Astrocyte (in vitro differentiated cells and primary cell): ENCODE measurements around the gene PLK4. TPM values are rescaled to one million over a fixed set of nuclear protein-coding genes. Genes with fewer than 3 reads are reported as not detected.

Source experiments
- DNase-seq: peaks from one replicate; pipeline ENCODE4 v3.0.0-alpha.2; 2010; ENCODE audit warnings: low read depth
- FAIRE-seq: peaks from 2 replicates; lab custom pipeline; 2011; peaks lifted over from hg19 to GRCh38; lab: Jason Lieb, UNC
- H2AFZ ChIP-seq: 2 replicates; pipeline ENCODE4 v1.6.0; 2012; ENCODE audit warnings: low read depth, low read length, inconsistent platforms
- H3K27ac ChIP-seq: 2 replicates; pipeline ENCODE4 v1.5.1; 2011; ENCODE audit warnings: low read depth, low read length, inconsistent platforms
- H3K27me3 ChIP-seq: 2 replicates; pipeline ENCODE4 v1.6.0; 2011; ENCODE audit warnings: low read length, inconsistent platforms; ENCODE audit not compliant: insufficient read depth
- H3K36me3 ChIP-seq: 2 replicates; pipeline ENCODE4 v1.5.1; 2011; ENCODE audit warnings: low read length, inconsistent platforms; ENCODE audit not compliant: insufficient read depth
- H3K4me1 ChIP-seq: 2 replicates; pipeline ENCODE4 v1.5.1; 2011; ENCODE audit warnings: low read length, inconsistent platforms; ENCODE audit not compliant: insufficient read depth
- H3K4me2 ChIP-seq: 2 replicates; pipeline ENCODE4 v1.6.0; 2012; ENCODE audit warnings: low read length, inconsistent platforms
- H3K4me3 ChIP-seq: 2 replicates; pipeline ENCODE4 v1.5.1; 2011; ENCODE audit warnings: low read depth, mild to moderate bottlenecking, low read length, inconsistent platforms; ENCODE audit not compliant: insufficient read depth
- H3K79me2 ChIP-seq: 2 replicates; pipeline ENCODE4 v1.6.0; 2012; ENCODE audit warnings: mild to moderate bottlenecking, low read length, inconsistent platforms; ENCODE audit not compliant: insufficient read depth
- H3K9ac ChIP-seq: 2 replicates; pipeline ENCODE4 v1.6.0; 2012; ENCODE audit warnings: mild to moderate bottlenecking, low read length, inconsistent platforms
- H3K9me3 ChIP-seq: 2 replicates; pipeline ENCODE4 v1.5.1; 2012; ENCODE audit warnings: low read depth, mild to moderate bottlenecking, low read length, inconsistent platforms; ENCODE audit not compliant: insufficient read depth
- H4K20me1 ChIP-seq: 2 replicates; pipeline ENCODE4 v1.6.0; 2012; ENCODE audit warnings: low read length, inconsistent platforms; ENCODE audit not compliant: insufficient read depth
- H3K27ac Mint-ChIP-seq: one replicate; pipeline ENCODE4 v1.8.0; 2021; ENCODE audit warnings: mild to moderate bottlenecking, mixed read lengths; ENCODE audit not compliant: unreplicated experiment
- H3K27me3 Mint-ChIP-seq: one replicate; pipeline ENCODE4 v1.8.0; 2021; ENCODE audit warnings: low read depth, mixed read lengths; ENCODE audit not compliant: unreplicated experiment
- H3K36me3 Mint-ChIP-seq: one replicate; pipeline ENCODE4 v1.8.0; 2021; ENCODE audit warnings: low read depth, mixed read lengths; ENCODE audit not compliant: unreplicated experiment
- H3K4me1 Mint-ChIP-seq: one replicate; pipeline ENCODE4 v1.8.0; 2021; ENCODE audit warnings: low read depth, mixed read lengths; ENCODE audit not compliant: unreplicated experiment
- H3K4me3 Mint-ChIP-seq: one replicate; pipeline ENCODE4 v1.8.0; 2021; ENCODE audit warnings: mild to moderate bottlenecking, moderate library complexity, mixed read lengths; ENCODE audit not compliant: unreplicated experiment
- H3K9me3 Mint-ChIP-seq: one replicate; pipeline ENCODE4 v1.8.0; 2021; ENCODE audit warnings: mild to moderate bottlenecking, mixed read lengths; ENCODE audit not compliant: unreplicated experiment
- EZH2 ChIP-seq: IDR thresholded peaks from 2 replicates; pipeline ENCODE4 v1.6.1; 2012; ENCODE audit warnings: mild to moderate bottlenecking, low read length, inconsistent platforms; ENCODE audit not compliant: insufficient read depth
- total RNA-seq: library from RNA; stranded (reverse); gene quantifications from 2 replicates; pipeline ENCODE4 v1.2.1, GENCODE V29; 2021
- TF ChIP-seq, protein P1 (sequence below): IDR thresholded peaks from 2 replicates; pipeline ENCODE4 v1.5.1; 2011; ENCODE audit warnings: low read depth, mild to moderate bottlenecking, inconsistent platforms, low read length, moderate library complexity; ENCODE audit not compliant: insufficient read depth

The PLK4 gene
- total RNA-seq, 1 donor from 2014 or later, result 2.8 TPM

DNA sequence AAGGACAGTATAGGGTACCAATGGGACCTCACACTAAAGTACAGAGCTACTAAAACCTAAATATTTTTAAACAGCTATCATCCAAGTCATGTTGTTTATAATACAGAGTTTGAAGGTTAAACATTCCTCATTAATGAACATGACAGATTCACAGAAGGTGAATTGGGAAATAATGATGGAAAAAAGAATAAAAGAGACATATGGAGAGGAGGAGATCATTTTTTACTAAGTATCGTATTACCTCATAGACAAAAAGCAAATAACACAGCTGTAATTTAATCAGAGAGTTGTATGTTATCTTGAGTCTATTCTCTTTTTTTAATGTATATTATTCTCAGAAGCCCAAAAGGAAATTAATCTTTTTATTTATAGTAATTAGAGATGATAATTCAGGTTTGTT is 7.9 kb downstream of the PLK4 start:
- no peaks in the 10 kb centered on the region for H3K36me3 Mint-ChIP-seq
- no peak for FAIRE-seq
- Histone ChIP-seq H3K4me1 (no peaks in the 10 kb centered on the region), H4K20me1 (no peaks in the 10 kb centered on the region), H3K9me3 (no peaks in the 10 kb centered on the region), H3K9ac (no peak overlapping the region), H3K79me2 (peaks cover 20% of the 10 kb centered on the region), H3K27ac (no peak overlapping the region), H2AFZ (no peak overlapping the region), H3K36me3 (peaks cover 24% of the 10 kb centered on the region), H3K4me2 (no peak overlapping the region), H3K4me3 (no peak overlapping the region), H3K27me3 (no peaks in the 10 kb centered on the region)
- no peaks in the 10 kb centered on the region for H3K9me3 Mint-ChIP-seq
- H3K4me1 Mint-ChIP-seq, result no peaks in the 10 kb centered on the region
- TF ChIP-seq, protein P1, sequence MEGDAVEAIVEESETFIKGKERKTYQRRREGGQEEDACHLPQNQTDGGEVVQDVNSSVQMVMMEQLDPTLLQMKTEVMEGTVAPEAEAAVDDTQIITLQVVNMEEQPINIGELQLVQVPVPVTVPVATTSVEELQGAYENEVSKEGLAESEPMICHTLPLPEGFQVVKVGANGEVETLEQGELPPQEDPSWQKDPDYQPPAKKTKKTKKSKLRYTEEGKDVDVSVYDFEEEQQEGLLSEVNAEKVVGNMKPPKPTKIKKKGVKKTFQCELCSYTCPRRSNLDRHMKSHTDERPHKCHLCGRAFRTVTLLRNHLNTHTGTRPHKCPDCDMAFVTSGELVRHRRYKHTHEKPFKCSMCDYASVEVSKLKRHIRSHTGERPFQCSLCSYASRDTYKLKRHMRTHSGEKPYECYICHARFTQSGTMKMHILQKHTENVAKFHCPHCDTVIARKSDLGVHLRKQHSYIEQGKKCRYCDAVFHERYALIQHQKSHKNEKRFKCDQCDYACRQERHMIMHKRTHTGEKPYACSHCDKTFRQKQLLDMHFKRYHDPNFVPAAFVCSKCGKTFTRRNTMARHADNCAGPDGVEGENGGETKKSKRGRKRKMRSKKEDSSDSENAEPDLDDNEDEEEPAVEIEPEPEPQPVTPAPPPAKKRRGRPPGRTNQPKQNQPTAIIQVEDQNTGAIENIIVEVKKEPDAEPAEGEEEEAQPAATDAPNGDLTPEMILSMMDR, result no peak
- TF ChIP-seq EZH2, result no peak
- H3K27ac Mint-ChIP-seq, result no peak overlapping the region
- no peak for DNase-seq
- no peak overlapping the region for H3K4me3 Mint-ChIP-seq
- no peaks in the 10 kb centered on the region for H3K27me3 Mint-ChIP-seq

DNA sequence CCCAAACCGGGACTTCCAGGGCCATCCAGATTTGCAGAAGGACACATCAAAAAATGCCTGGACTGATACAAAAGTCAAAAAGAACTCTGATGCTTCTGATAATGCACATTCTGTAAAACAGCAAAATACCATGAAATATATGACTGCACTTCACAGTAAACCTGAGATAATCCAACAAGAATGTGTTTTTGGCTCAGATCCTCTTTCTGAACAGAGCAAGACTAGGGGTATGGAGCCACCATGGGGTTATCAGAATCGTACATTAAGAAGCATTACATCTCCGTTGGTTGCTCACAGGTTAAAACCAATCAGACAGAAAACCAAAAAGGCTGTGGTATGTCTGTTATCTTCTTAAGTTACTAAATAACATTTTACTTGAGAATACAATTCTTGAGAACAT is 9.2 kb downstream of the PLK4 start:
- Histone ChIP-seq H3K27me3 (no peaks in the 10 kb centered on the region), H3K4me2 (no peak overlapping the region)
- no peak overlapping the region for H3K27ac Mint-ChIP-seq

DNA sequence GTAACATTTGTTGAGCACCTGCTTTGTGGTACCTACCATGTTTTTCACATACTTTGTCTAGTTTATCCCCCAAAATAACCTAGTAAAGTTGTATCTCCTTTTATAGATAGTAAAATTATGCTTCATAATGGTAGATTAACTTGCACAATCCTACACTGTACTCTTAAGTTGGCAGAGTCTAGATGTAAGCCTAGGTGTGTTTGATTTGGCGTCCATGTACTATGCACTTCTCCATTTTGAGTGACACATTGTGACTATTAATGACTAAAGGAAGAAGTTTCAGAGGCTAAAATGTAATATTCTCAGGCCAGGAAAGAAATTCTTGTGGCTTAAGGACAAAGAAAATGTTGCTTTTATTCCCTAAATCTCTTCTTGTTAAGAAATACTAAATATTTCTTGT is 15.4 kb downstream of the PLK4 start:
- no peaks in the 10 kb centered on the region for H3K4me1 Mint-ChIP-seq
- no peaks in the 10 kb centered on the region for H3K9me3 ChIP-seq
- H3K79me2 ChIP-seq, result no peaks in the 10 kb centered on the region
- no peak for FAIRE-seq
- no peak for DNase-seq
- H3K4me3 ChIP-seq, result no peak overlapping the region
- no peaks in the 10 kb centered on the region for H3K27me3 Mint-ChIP-seq
- no peak overlapping the region for H2AFZ ChIP-seq
- H3K4me1 ChIP-seq, result no peaks in the 10 kb centered on the region
- H4K20me1 ChIP-seq, result no peaks in the 10 kb centered on the region
- H3K27ac Mint-ChIP-seq, result no peak overlapping the region
- no peak overlapping the region for H3K4me3 Mint-ChIP-seq
- no peak overlapping the region for H3K9ac ChIP-seq
- no peak overlapping the region for H3K4me2 ChIP-seq
- H3K9me3 Mint-ChIP-seq, result peaks cover 3% of the 10 kb centered on the region
- H3K27me3 ChIP-seq, result no peaks in the 10 kb centered on the region
- H3K36me3 Mint-ChIP-seq, result no peaks in the 10 kb centered on the region
- no peak for TF ChIP-seq EZH2
- TF ChIP-seq, protein P1, result no peak
- peaks cover 21% of the 10 kb centered on the region for H3K36me3 ChIP-seq
- no peak overlapping the region for H3K27ac ChIP-seq

More for the DNA sequence above, 9.2 kb downstream of the PLK4 start:
- Histone ChIP-seq H4K20me1 (no peaks in the 10 kb centered on the region), H2AFZ (peak overlapping the region; percentile 49), H3K27ac (no peak overlapping the region), H3K36me3 (peaks cover 27% of the 10 kb centered on the region), H3K4me1 (no peaks in the 10 kb centered on the region), H3K9ac (no peak overlapping the region), H3K4me3 (no peak overlapping the region), H3K79me2 (peaks cover 17% of the 10 kb centered on the region), H3K9me3 (no peaks in the 10 kb centered on the region)
- FAIRE-seq, result peak; percentile 17
- Mint-ChIP-seq H3K4me1 (no peaks in the 10 kb centered on the region), H3K36me3 (no peaks in the 10 kb centered on the region), H3K4me3 (no peak overlapping the region), H3K27me3 (no peaks in the 10 kb centered on the region), H3K9me3 (no peaks in the 10 kb centered on the region)
- TF ChIP-seq, protein P1, result no peak
- TF ChIP-seq EZH2, result no peak
- DNase-seq, result peak; percentile 13
